HepG2 (cell line): Measurements from ENCODE around the gene NEAT1. TPM values are rescaled to one million over a fixed set of nuclear protein-coding genes. Genes with fewer than 3 reads are reported as not detected.

ENCODE experiments used
- ATAD3A ChIP-seq: sonication (generic); formaldehyde crosslinking; IDR thresholded peaks from 2 replicates; pipeline ENCODE4 v1.4.0; 2020; ENCODE audit warnings: missing genetic modification reagents
- ATRX ChIP-seq: sonication (generic); formaldehyde crosslinking; IDR thresholded peaks from 2 replicates; pipeline ENCODE4 v1.4.0; 2020; ENCODE audit warnings: missing genetic modification reagents, borderline replicate concordance
- BHLHE40 ChIP-seq: IDR thresholded peaks from 2 replicates; pipeline ENCODE4 v1.6.1; 2011; ENCODE audit warnings: low read length, improper control_type of control experiment
- BRCA1 ChIP-seq: sonication (generic); formaldehyde crosslinking; IDR thresholded peaks from 2 replicates; pipeline ENCODE4 v1.4.0; 2020; ENCODE audit warnings: missing genetic modification reagents
- EED ChIP-seq: sonication (generic); formaldehyde crosslinking; IDR thresholded peaks from 2 replicates; pipeline ENCODE4 v1.5.0; 2020; ENCODE audit warnings: mild to moderate bottlenecking, missing genetic modification reagents
- NBN ChIP-seq: fragments of 450-650 bp; conservative IDR thresholded peaks from 2 replicates; pipeline ENCODE4 v1.6.1; 2017
- NR2F2 ChIP-seq: IDR thresholded peaks from 2 replicates; pipeline ENCODE4 v1.6.1; 2012; ENCODE audit warnings: low read depth, inconsistent platforms, borderline replicate concordance
- SCMH1 ChIP-seq: sonication (generic); formaldehyde crosslinking; IDR thresholded peaks from 2 replicates; pipeline ENCODE4 v1.9.0; 2021; ENCODE audit warnings: missing genetic modification reagents, mild to moderate bottlenecking, borderline replicate concordance
- SETDB1 ChIP-seq: sonication (generic); formaldehyde crosslinking; IDR thresholded peaks from 2 replicates; pipeline ENCODE4 v1.5.1; 2020; ENCODE audit warnings: missing genetic modification reagents, mild to moderate bottlenecking, borderline replicate concordance
- SMC3 ChIP-seq: IDR thresholded peaks from 2 replicates; pipeline ENCODE4 v1.6.1; 2011; ENCODE audit warnings: low read length, improper control_type of control experiment
- ZBTB40 ChIP-seq, 2 experiments: fragments of 450-650 bp in 1 of 2; sonication (generic) in 1 of 2; formaldehyde crosslinking in 1 of 2; IDR thresholded peaks; 2 replicates each; pipeline versions ENCODE4 v1.6.1 to v1.8.0; 2016 to 2022; ENCODE audit warnings: antibody characterized with exemption in 1 of 2, mild to moderate bottlenecking in 1 of 2, missing genetic modification reagents in 1 of 2
- ZNF251 ChIP-seq: sonication (generic); formaldehyde crosslinking; IDR thresholded peaks from 2 replicates; pipeline ENCODE4 v1.9.0; 2021; ENCODE audit warnings: mild to moderate bottlenecking, missing genetic modification reagents
- ZNF253 ChIP-seq: sonication (generic); formaldehyde crosslinking; IDR thresholded peaks from 2 replicates; pipeline ENCODE4 v1.8.0; 2022; ENCODE audit warnings: mild to moderate bottlenecking, missing genetic modification reagents, borderline replicate concordance
- ZNF292 ChIP-seq: sonication (generic); formaldehyde crosslinking; IDR thresholded peaks from 2 replicates; pipeline ENCODE4 v1.8.1; 2022; ENCODE audit warnings: mild to moderate bottlenecking, low read depth, missing genetic modification reagents, borderline replicate concordance
- ZNF513 ChIP-seq: sonication (generic); formaldehyde crosslinking; conservative IDR thresholded peaks from 2 replicates; pipeline ENCODE4 v1.5.0; 2020; ENCODE audit warnings: missing genetic modification reagents
- ZNF780A ChIP-seq: sonication (generic); formaldehyde crosslinking; IDR thresholded peaks from 2 replicates; pipeline ENCODE4 v1.8.0; 2022; ENCODE audit warnings: mild to moderate bottlenecking, missing genetic modification reagents, moderate library complexity
- ZNF792 ChIP-seq: IDR thresholded peaks from 2 replicates; pipeline ENCODE4 v1.6.1; 2016
- ZSCAN20 ChIP-seq: sonication (generic); formaldehyde crosslinking; IDR thresholded peaks from 2 replicates; pipeline ENCODE4 v1.4.0; 2020; ENCODE audit warnings: missing genetic modification reagents, mild to moderate bottlenecking, borderline replicate concordance
- polyA plus RNA-seq, 8 experiments: library from polyadenylated mRNA; depleted of rRNA in 3 of 8; stranded (reverse) in 7 of 8; unstranded in 1 of 8; fragments of >200 nt; fragmentation: Illumina TruSeq in 4 of 8; extraction: Trizol in 4 of 8; gene quantifications; 2 replicates each; pipeline versions ENCODE4 v1.2.1 to v1.2.3, GENCODE V29; 2011 to 2016; ENCODE audit warnings: low read depth in 4 of 8, missing spikeins in 1 of 8, mixed read lengths in 1 of 8; ENCODE audit not compliant: insufficient read depth in 1 of 8
- total RNA-seq, 5 experiments: library from RNA; depleted of rRNA; stranded (reverse); fragments of >200 nt; fragmentation: Illumina TruSeq; extraction: Trizol; gene quantifications; 2 replicates each; pipeline ENCODE4 v1.2.3, GENCODE V29; 2016; ENCODE audit warnings: low read depth in 1 of 5
- TF ChIP-seq, protein P1 (sequence below): IDR thresholded peaks from 2 replicates; pipeline ENCODE4 v1.6.1; 2018; ENCODE audit warnings: missing genetic modification reagents, mild to moderate bottlenecking, missing compliant biosample characterization

Gene NEAT1
- total and polyA plus RNA-seq, 2 of the 13 experiments (the other 11 are each of a cell fraction or from before 2014, with no cell fraction given), result 20.5 to 41.2 TPM

DNA sequence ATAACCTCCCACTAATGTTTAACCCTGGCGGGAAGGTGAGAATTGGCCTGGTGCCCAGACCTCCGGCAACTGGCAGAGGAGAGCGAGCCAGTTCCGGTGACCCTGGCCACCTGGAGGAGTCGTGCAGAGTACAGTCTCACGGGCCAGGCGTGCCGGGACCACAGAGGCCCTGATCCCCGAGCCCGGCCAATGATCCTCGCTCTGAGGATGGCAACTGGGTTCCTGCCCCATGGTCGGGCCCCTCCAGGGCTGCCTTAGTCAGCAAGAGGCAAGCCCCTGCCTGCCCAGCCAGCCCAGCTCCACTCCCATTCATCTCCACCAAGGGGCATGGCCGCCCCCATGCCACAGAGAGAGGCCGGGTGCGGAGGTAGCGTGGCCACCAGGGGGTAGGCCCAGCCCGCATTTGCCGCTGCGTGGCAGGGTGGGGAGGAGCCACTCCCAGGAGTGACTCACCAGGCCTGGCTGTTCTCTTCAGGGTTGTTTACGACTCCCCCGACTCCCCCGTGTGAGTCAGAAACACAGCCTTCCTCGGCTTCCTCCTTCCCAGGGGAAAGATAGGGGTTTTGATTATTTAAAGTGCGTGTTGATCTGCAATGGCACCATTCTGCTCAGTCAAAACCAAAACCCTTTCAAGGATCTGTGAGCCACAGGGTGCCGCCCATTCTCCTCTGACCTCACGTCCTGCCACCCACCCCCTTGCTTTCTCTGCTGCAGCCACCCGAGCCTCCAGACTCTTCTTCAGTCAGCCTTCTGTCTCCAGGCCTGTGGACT, 40.4 kb upstream of the NEAT1 start, which contains the start of gene SLC25A45 (continued):
- TF ChIP-seq ATRX (CRISPR knock-in tag) (no peak; the same call in 1 of the 2 replicates), ZNF792 (CRISPR knock-in tag) (peak; percentile 79), ZBTB40 (IDR thresholded peaks at IDR 0.05) (no peak), ZBTB40 (CRISPR knock-in tag; IDR thresholded peaks at IDR 0.05) (peak; percentile 84), SCMH1 (CRISPR knock-in tag) (no peak), ZNF253 (CRISPR knock-in tag) (no peak), NR2F2 (peak; percentile 84; the same call in 1 of the 2 replicates), EED (CRISPR knock-in tag) (no peak), NBN (no peak), BRCA1 (CRISPR knock-in tag) (no peak), ZNF780A (peak; percentile 85; the same call in 1 of the 2 replicates), SETDB1 (CRISPR knock-in tag) (no peak), SMC3 (no peak), ZNF292 (CRISPR knock-in tag) (peak; percentile 54; the same call in 1 of the 2 replicates), ATAD3A (no peak), BHLHE40 (peak; percentile 89), ZSCAN20 (CRISPR knock-in tag) (no peak), ZNF513 (CRISPR knock-in tag) (no peak), ZNF251 (CRISPR knock-in tag) (no peak)
- TF ChIP-seq, protein P1, sequence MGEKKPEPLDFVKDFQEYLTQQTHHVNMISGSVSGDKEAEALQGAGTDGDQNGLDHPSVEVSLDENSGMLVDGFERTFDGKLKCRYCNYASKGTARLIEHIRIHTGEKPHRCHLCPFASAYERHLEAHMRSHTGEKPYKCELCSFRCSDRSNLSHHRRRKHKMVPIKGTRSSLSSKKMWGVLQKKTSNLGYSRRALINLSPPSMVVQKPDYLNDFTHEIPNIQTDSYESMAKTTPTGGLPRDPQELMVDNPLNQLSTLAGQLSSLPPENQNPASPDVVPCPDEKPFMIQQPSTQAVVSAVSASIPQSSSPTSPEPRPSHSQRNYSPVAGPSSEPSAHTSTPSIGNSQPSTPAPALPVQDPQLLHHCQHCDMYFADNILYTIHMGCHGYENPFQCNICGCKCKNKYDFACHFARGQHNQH, result peak; percentile 94
